Kidney epithelial cell (primary cell): ENCODE measurements around the gene PLPP2. TPM values are rescaled to one million over a fixed set of nuclear protein-coding genes. Genes with fewer than 3 reads are reported as not detected.

Source experiments
- DNase-seq: peaks from one replicate; pipeline ENCODE4 v3.0.0-alpha.2; 2010; ENCODE audit warnings: low read depth
- H3K27me3 ChIP-seq: 2 replicates; pipeline ENCODE4 v1.6.0; 2011; ENCODE audit warnings: low read length; ENCODE audit not compliant: control insufficient read depth, insufficient read depth
- H3K36me3 ChIP-seq: 2 replicates; pipeline ENCODE4 v1.5.1; 2011; ENCODE audit warnings: low read length; ENCODE audit not compliant: control insufficient read depth, insufficient read depth
- H3K4me3 ChIP-seq: 2 replicates; pipeline ENCODE4 v1.5.1; 2011; ENCODE audit warnings: low read depth, mild to moderate bottlenecking, control low read depth, low read length
- total RNA-seq: library from RNA; depleted of rRNA; stranded (reverse); fragments of >200 nt; gene quantifications from 2 replicates; pipeline ENCODE4 v1.2.3, GENCODE V29; 2015
- TF ChIP-seq, protein P1 (sequence below): IDR thresholded peaks from 2 replicates; pipeline ENCODE4 v1.5.1; 2011; ENCODE audit warnings: mild to moderate bottlenecking, moderate library complexity, low read length, control low read depth, inconsistent platforms; ENCODE audit not compliant: insufficient read depth, poor library complexity, severe bottlenecking

The PLPP2 gene
- total RNA-seq, 1 donor from 2014 or later: 63.0 TPM

GRCh38 chr19:335486-336066 lies 44.4 kb upstream of the PLPP2 start:
- Histone ChIP-seq H3K4me3 (no peak overlapping the region), H3K27me3 (no peaks in the 10 kb centered on the region), H3K36me3 (no peaks in the 10 kb centered on the region)
- no peak for DNase-seq
- TF ChIP-seq, protein P1, sequence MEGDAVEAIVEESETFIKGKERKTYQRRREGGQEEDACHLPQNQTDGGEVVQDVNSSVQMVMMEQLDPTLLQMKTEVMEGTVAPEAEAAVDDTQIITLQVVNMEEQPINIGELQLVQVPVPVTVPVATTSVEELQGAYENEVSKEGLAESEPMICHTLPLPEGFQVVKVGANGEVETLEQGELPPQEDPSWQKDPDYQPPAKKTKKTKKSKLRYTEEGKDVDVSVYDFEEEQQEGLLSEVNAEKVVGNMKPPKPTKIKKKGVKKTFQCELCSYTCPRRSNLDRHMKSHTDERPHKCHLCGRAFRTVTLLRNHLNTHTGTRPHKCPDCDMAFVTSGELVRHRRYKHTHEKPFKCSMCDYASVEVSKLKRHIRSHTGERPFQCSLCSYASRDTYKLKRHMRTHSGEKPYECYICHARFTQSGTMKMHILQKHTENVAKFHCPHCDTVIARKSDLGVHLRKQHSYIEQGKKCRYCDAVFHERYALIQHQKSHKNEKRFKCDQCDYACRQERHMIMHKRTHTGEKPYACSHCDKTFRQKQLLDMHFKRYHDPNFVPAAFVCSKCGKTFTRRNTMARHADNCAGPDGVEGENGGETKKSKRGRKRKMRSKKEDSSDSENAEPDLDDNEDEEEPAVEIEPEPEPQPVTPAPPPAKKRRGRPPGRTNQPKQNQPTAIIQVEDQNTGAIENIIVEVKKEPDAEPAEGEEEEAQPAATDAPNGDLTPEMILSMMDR: no peak

DNA sequence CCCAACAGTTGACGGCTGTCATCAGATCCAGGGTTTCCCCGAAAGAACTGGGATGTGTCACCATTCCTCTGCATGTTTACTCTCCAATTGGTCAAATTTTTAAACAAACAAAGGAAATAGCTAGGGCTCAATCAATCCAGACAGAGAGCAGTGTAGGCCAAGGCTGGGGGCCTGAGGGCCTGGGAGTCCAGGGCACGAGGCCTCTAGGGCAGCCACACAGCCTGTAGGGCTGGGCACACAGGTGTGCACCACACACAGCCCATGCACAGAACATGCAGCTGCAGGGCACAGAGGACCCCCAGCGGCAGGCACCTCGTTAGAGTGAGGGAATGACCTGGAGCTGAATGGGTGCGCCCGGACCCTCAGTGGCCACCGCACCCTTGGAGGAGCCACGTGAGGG lies 43.9 kb upstream of the PLPP2 start:
- TF ChIP-seq, protein P1: no peak
- no peak for DNase-seq
- Histone ChIP-seq H3K27me3 (no peaks in the 10 kb centered on the region), H3K4me3 (no peak overlapping the region), H3K36me3 (no peaks in the 10 kb centered on the region)

DNA sequence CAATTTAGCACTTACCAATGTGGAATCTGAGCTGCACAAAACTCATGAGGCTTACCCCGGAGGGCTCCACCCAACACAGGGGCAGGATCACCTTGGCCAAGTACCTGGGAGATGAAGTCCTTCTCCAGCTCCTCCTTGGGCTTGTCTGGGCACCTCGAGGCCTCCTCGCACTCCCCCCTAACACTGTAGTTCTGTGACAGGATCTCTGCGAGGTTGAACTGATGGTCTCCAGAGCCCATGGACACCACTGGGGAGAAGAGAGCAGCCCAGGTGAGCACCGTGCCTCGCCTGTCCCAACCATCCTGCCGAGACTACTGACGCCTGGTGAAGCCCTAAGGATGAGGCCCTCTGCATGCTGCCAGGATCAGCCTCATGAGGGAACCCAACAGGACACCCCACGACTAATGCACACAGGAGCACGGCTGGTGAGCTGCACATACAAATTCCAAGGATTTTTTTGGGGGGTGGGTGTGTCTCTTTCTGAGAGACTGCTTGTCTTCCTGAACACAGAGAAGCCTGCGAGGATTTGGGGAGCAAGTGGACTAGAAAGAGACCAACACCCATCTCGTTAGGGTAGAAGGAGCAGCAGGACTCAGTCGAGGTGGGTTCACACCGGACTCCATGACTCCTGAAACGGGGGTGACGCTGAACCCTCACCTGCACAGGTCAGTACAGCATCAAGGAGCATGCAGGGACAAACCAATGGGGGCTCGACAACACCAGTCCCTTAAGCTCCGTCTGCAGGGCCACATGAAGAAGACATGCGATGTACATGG lies 43.3 kb upstream of the PLPP2 start:
- Histone ChIP-seq H3K27me3 (no peaks in the 10 kb centered on the region), H3K36me3 (no peaks in the 10 kb centered on the region), H3K4me3 (no peak overlapping the region)
- no peak for DNase-seq
- TF ChIP-seq, protein P1: no peak

DNA sequence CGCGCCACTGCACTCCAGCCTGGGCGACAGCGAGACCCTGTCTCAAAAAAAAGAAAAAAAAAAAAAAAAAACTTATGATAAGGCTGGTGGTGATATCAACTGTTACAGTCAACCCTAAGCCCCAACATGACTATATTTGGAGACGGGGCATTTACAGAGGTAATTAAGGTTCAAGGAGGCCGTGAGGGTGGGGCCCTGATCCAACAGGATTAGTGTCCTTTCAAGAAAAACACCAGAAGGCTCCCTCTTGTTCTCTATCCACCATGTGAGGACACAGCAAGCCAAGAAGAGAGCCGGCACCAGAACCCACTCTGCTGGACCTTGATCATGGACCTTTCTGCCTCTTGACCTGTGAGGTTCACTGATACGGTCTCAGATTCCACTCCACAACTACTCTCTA lies 39.3 kb upstream of the PLPP2 start:
- no peak for DNase-seq
- Histone ChIP-seq H3K4me3 (no peak overlapping the region), H3K27me3 (no peaks in the 10 kb centered on the region), H3K36me3 (peaks cover 6% of the 10 kb centered on the region)
- TF ChIP-seq, protein P1: no peak

DNA sequence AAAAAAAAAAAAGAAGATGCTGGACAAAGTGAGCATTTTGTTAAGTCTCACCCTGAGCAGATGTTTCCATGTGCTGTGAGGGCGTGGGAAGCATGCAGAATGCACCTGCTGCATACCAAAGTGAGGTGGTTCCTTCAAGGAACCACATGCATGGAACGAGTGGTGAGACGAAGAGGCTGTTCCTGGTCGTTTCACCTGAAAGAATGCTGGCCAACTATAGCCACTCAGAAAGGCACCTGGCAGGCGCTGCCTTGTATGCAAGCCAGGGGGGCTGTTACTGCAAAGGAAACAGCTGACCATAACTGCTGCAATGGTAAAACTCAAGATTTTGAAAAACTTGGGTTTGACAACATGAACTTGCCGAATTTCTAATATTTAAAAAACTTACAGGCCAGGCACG lies 38.7 kb upstream of the PLPP2 start:
- Histone ChIP-seq H3K27me3 (no peaks in the 10 kb centered on the region), H3K36me3 (peaks cover 7% of the 10 kb centered on the region), H3K4me3 (no peak overlapping the region)
- TF ChIP-seq, protein P1: no peak
- no peak for DNase-seq
